ENCODE data around the gene CHRNB2. TPM values are rescaled to one million over a fixed set of nuclear protein-coding genes. Genes with fewer than 3 reads are reported as not detected.

The CHRNB2 gene
- total RNA-seq, 1 donor = under 0.01 TPM

GRCh38 chr1:154581766-154582165 lies 14.2 kb downstream of the CHRNB2 start:
- no peak for TF ChIP-seq CTCF (IDR thresholded peaks at IDR 0.05; ENCODE audit: extremely low read depth, low read depth, low read length)
- Histone ChIP-seq H3K36me3 (ENCODE audit: insufficient read depth, low read length) (peaks cover 81% of the 10 kb centered on the region), H3K27ac (ENCODE audit: low read depth, low read length) (no peak overlapping the region), H4K20me1 (ENCODE audit: insufficient read depth, low read length) (peaks cover 16% of the 10 kb centered on the region), H3K27me3 (ENCODE audit: insufficient read depth, low read length) (no peaks in the 10 kb centered on the region), H3K4me3 (ENCODE audit: insufficient read depth, low read length) (no peak overlapping the region), H3K4me2 (ENCODE audit: insufficient read depth, low read length) (no peak overlapping the region), H3K4me1 (ENCODE audit: insufficient read depth, low read length) (no peaks in the 10 kb centered on the region), H3K9me3 (ENCODE audit: low read depth, low read length) (no peaks in the 10 kb centered on the region), H3K79me2 (ENCODE audit: insufficient read depth, low read length) (no peaks in the 10 kb centered on the region), H2AFZ (ENCODE audit: low read length) (no peak overlapping the region)
- DNase-seq (ENCODE audit: insufficient read length, low spot score, missing footprints) = no peak

- no peak overlapping the region for H3K27ac ChIP-seq (ENCODE audit: low read depth, low read length)
- no peak overlapping the region for H3K4me3 ChIP-seq (ENCODE audit: insufficient read depth, low read length)
- peaks cover 92% of the 10 kb centered on the region for H3K36me3 ChIP-seq (ENCODE audit: insufficient read depth, low read length)
- no peaks in the 10 kb centered on the region for H3K9me3 ChIP-seq (ENCODE audit: low read depth, low read length)
- H3K4me1 ChIP-seq (ENCODE audit: insufficient read depth, low read length) = no peaks in the 10 kb centered on the region
- no peak overlapping the region for H3K4me2 ChIP-seq (ENCODE audit: insufficient read depth, low read length)
- no peak for TF ChIP-seq CTCF (IDR thresholded peaks at IDR 0.05; ENCODE audit: extremely low read depth, low read depth, low read length)
- H3K27me3 ChIP-seq (ENCODE audit: insufficient read depth, low read length) = no peaks in the 10 kb centered on the region
- H2AFZ ChIP-seq (ENCODE audit: low read length) = no peak overlapping the region
- H3K79me2 ChIP-seq (ENCODE audit: insufficient read depth, low read length) = no peaks in the 10 kb centered on the region
- DNase-seq (ENCODE audit: insufficient read length, low spot score, missing footprints) = peak; percentile 17
- peaks cover 13% of the 10 kb centered on the region for H4K20me1 ChIP-seq (ENCODE audit: insufficient read depth, low read length)
Measured at GRCh38 chr1:154582885-154583284, 15.3 kb downstream of the CHRNB2 start.

GRCh38 chr1:154583773-154584172 lies 16.2 kb downstream of the CHRNB2 start:
- Histone ChIP-seq H3K79me2 (ENCODE audit: insufficient read depth, low read length) (no peaks in the 10 kb centered on the region), H3K4me3 (ENCODE audit: insufficient read depth, low read length) (no peak overlapping the region), H3K27me3 (ENCODE audit: insufficient read depth, low read length) (no peaks in the 10 kb centered on the region), H4K20me1 (ENCODE audit: insufficient read depth, low read length) (peaks cover 13% of the 10 kb centered on the region), H3K36me3 (ENCODE audit: insufficient read depth, low read length) (peaks cover 93% of the 10 kb centered on the region), H3K4me2 (ENCODE audit: insufficient read depth, low read length) (no peak overlapping the region), H3K27ac (ENCODE audit: low read depth, low read length) (no peak overlapping the region), H3K4me1 (ENCODE audit: insufficient read depth, low read length) (no peaks in the 10 kb centered on the region), H2AFZ (ENCODE audit: low read length) (no peak overlapping the region), H3K9me3 (ENCODE audit: low read depth, low read length) (no peaks in the 10 kb centered on the region)
- TF ChIP-seq CTCF (IDR thresholded peaks at IDR 0.05; ENCODE audit: extremely low read depth, low read depth, low read length) = no peak
- DNase-seq (ENCODE audit: insufficient read length, low spot score, missing footprints) = no peak

GRCh38 chr1:154584267-154584994 lies 16.9 kb downstream of the CHRNB2 start:
- H3K36me3 ChIP-seq (ENCODE audit: insufficient read depth, low read length) = peaks cover 93% of the 10 kb centered on the region
- H3K4me1 ChIP-seq (ENCODE audit: insufficient read depth, low read length) = no peaks in the 10 kb centered on the region
- TF ChIP-seq CTCF (IDR thresholded peaks at IDR 0.05; ENCODE audit: extremely low read depth, low read depth, low read length) = no peak
- no peaks in the 10 kb centered on the region for H3K27me3 ChIP-seq (ENCODE audit: insufficient read depth, low read length)
- no peaks in the 10 kb centered on the region for H3K9me3 ChIP-seq (ENCODE audit: low read depth, low read length)
- peaks cover 10% of the 10 kb centered on the region for H4K20me1 ChIP-seq (ENCODE audit: insufficient read depth, low read length)
- H2AFZ ChIP-seq (ENCODE audit: low read length) = no peak overlapping the region
- DNase-seq (ENCODE audit: insufficient read length, low spot score, missing footprints) = no peak
- no peak overlapping the region for H3K27ac ChIP-seq (ENCODE audit: low read depth, low read length)
- H3K4me2 ChIP-seq (ENCODE audit: insufficient read depth, low read length) = no peak overlapping the region
- no peaks in the 10 kb centered on the region for H3K79me2 ChIP-seq (ENCODE audit: insufficient read depth, low read length)
- H3K4me3 ChIP-seq (ENCODE audit: insufficient read depth, low read length) = no peak overlapping the region

Data from osteoblast (primary cell).